IPS-18a (cell line): Measurements from ENCODE around the gene TMC8.
"Not testable (repeated sequence)": the region's sequence is repeated elsewhere in the genome, so short reads cannot be mapped to it uniquely, and the experiment has no call there.

ENCODE experiments used
- H3K27ac ChIP-seq: one replicate; pipeline ENCODE4 v1.5.1; 2013; ENCODE audit warnings: low read length
- H3K27me3 ChIP-seq: one replicate; pipeline ENCODE4 v1.6.1; 2013; ENCODE audit warnings: mild to moderate bottlenecking, low read length; ENCODE audit not compliant: control insufficient read depth, insufficient read depth
- H3K36me3 ChIP-seq: one replicate; pipeline ENCODE4 v1.6.1; 2013; ENCODE audit warnings: low read depth, low read length; ENCODE audit not compliant: control insufficient read depth
- H3K4me1 ChIP-seq: one replicate; pipeline ENCODE4 v1.6.1; 2013; ENCODE audit warnings: low read depth, low read length; ENCODE audit not compliant: control insufficient read depth
- H3K4me3 ChIP-seq: one replicate; pipeline ENCODE4 v1.5.1; 2013; ENCODE audit warnings: low read length
- H3K9ac ChIP-seq: one replicate; pipeline ENCODE4 v1.6.1; 2013; ENCODE audit warnings: mild to moderate bottlenecking, low read length, moderate library complexity
- H3K9me3 ChIP-seq: one replicate; pipeline ENCODE4 v1.6.1; 2013; ENCODE audit warnings: low read depth, low read length; ENCODE audit not compliant: control insufficient read depth

Gene TMC8

GRCh38 chr17:78159575-78160158 lies 29.1 kb downstream of the TMC8 start:
- Histone ChIP-seq H3K9ac (no peak overlapping the region), H3K4me3 (no peak overlapping the region), H3K27me3 (no peaks in the 10 kb centered on the region), H3K27ac (no peak overlapping the region), H3K4me1 (no peaks in the 10 kb centered on the region), H3K9me3 (no peaks in the 10 kb centered on the region), H3K36me3 (no peaks in the 10 kb centered on the region)

DNA sequence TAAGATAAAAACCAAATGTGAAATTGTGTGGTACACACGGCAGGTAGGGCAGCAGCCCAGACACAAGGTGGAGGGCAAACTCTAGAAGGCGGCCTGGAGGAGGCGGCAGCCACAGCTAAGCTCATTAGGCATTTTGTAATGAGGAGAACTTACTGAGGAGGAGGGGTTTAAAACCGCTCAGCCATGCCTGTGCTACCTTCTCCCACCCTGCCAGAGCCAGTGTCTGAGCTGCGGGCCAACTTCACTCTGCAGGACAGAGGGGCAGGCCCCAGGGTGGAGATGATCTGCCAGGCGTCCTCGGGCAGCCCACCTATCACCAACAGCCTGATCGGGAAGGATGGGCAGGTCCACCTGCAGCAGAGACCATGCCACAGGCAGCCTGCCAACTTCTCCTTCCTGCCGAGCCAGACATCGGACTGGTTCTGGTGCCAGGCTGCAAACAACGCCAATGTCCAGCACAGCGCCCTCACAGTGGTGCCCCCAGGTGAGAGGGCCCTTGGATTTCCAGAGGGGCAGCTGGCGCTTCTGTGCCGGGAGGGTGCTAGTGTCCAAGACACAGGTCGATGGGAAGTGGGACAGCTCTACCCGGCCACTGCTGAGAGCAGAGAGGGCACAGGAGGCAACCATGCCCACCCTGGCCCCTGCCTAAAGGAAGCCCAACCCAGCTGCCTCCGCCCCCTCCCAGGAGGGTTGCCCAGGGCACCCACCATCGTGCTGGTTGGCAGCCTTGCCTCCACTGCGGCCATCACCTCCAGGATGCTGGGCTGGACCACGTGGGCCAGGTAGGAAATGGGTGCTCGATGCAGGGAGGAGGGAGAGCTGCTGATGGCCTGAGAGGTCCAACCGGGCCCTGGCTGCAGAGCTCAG lies 33.5 kb downstream of the TMC8 start:
- no peaks in the 10 kb centered on the region for H3K27me3 ChIP-seq
- H3K4me1 ChIP-seq: no peaks in the 10 kb centered on the region
- H3K4me3 ChIP-seq: no peak overlapping the region
- no peaks in the 10 kb centered on the region for H3K9me3 ChIP-seq
- H3K27ac ChIP-seq: no peak overlapping the region
- H3K36me3 ChIP-seq: no peaks in the 10 kb centered on the region
- no peak overlapping the region for H3K9ac ChIP-seq

DNA sequence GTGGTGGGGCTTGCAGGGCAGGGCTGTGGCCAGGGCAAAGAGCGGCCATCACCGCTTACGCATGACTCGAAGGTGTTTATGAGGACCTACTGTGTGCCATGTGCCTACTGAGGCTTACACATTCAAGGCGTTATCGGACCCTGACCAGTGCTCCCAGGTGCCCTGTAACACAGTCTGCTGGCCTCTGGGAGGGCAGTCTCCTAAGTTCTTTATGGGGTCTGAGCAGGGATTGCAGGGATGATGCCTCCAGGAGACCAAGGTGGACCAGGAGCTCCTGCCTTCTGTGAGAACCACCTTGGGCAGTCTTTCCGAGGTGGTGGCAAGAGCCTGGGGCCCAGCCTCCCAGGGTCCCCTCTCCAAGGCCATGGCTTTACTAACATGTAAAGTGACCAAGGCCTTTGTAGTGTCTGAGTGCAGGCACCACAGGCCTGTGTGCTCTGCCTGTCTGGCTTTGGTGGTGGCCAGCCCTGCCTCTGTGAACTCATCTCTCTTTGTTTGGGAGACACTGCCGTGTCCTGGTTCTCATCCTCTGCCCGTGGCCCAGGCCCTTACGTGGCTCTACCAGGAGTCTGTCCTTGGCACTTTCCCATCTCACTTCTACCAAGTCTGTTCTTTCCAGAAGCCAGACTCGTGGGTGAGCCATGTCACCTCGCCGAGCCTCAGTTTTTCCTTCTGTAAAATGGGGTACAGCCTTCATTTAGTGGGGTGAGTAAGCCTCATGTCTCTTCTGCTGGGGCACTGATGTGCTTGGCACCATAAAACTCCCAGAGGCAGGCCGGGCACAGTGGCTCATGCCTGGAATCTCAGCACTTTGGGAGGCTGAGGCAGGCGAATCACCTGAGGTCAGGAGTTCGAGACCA lies 34.4 kb downstream of the TMC8 start:
- Histone ChIP-seq H3K9ac (no peak overlapping the region), H3K4me1 (no peaks in the 10 kb centered on the region), H3K27ac (no peak overlapping the region), H3K4me3 (no peak overlapping the region), H3K36me3 (no peaks in the 10 kb centered on the region), H3K27me3 (no peaks in the 10 kb centered on the region), H3K9me3 (no peaks in the 10 kb centered on the region)

DNA sequence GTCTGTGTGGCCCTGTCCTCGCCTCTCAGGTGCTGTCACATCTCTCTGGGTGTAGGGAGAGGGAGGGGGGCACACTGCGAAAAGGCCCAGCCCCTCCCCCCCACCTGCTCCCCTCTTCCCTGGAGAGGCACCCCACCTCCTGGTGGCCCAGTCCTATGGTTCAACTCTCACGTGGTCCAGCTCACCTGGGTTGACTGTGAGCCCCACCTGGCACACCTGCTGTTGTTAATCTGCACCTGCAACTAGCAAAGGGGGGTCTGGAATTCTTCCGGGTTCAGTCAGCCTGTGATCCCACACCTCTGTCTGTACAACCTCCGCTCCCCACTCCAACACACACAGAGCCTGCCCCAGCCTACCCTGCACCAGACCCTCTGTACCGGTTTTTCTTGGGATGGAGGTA lies 35.8 kb downstream of the TMC8 start:
- H3K27me3 ChIP-seq: no peaks in the 10 kb centered on the region
- H3K4me3 ChIP-seq: no peak overlapping the region
- H3K9me3 ChIP-seq: no peaks in the 10 kb centered on the region
- no peak overlapping the region for H3K9ac ChIP-seq
- H3K36me3 ChIP-seq: no peaks in the 10 kb centered on the region
- H3K27ac ChIP-seq: no peak overlapping the region
- no peaks in the 10 kb centered on the region for H3K4me1 ChIP-seq

DNA sequence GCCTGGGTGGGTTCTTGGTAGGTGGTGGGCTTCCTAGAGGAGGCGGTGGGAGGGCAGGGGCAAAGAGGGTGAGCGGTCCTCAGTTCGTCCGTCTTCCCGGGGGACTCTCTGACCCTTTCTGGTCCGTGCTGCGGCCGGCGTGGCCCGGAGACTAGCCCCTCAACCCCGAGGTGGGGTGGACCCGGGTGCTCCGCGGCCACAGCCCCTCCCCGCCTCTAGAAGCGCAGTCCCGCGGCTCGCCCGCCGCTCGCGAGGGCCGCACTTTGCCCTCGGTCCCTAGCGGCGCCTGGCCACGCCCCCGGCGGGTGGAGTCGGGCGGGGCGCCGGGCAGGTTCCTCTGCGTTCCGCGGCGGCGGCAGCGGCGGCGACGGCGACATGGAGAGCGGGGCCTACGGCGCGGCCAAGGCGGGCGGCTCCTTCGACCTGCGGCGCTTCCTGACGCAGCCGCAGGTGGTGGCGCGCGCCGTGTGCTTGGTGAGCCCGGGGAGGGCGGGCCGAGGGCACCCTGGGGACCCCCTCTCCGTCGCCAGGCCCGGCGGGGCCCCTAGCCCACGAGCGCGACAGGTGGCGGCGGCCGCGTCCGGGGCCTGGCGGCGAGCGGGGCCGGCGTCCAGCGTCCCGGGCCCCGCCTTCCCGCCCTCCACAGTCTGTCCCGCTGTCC lies 37.8 kb downstream of the TMC8 start, which contains the start of gene SYNGR2:
Gene SYNGR2 (plus strand): TSS at position 340 of the 661 bp plus-strand sequence. CDS start 36 bp downstream, at position 376.
- Histone ChIP-seq H3K4me3 (peak within 1 kb of the TSS; percentile 58), H3K27me3 (no peaks in the 10 kb centered on the region), H3K9me3 (no peaks in the 10 kb centered on the region), H3K9ac (no peak within 1 kb of the TSS), H3K4me1 (peaks cover 12% of the 10 kb centered on the region), H3K36me3 (peaks cover 4% of the 10 kb centered on the region), H3K27ac (no peak within 1 kb of the TSS)

DNA sequence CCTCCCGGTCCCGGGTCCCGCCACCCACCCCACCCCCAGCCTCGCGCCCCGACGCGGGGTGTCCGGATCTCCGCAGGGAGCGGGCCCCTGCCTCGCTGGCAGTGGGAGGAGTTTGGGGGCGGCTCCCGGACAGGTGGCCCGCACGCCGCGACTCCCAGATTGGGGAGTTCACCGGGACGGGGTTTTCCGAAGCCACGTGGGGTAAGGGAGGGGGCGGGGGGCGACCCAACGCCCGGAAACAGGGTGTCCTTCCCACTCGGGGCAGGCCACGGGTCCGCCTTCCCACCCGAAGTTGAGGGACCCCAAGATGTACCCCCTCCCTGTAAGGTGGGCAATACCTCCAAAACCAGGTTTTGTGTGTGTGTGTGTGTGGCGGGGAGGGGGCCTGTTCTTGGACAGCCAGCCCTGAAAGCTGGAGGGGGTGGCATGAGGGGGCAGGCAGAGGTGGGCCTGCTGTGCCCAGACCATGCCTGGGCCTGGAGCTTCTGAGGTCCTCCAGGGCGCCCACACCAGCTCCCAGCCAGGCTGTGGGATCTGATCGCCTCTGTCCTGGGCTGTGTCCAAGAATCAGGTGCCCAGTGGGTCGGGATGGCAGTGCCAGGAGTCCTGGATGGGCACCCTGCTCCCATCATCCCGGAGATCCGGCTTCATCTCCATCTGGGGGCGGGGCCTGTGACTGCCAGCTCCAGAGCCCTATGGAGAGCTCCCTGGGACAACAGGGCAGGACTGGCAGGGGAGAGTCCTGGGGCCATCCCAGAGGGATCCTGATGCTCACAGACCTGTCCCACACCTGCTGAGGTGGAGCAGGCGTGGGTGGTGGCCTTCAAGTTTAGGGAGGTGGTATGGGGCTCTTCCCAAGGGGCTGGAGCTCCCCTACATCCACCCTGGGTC lies 38.6 kb downstream of the TMC8 start:
- Histone ChIP-seq H3K9ac (no peak overlapping the region), H3K9me3 (no peaks in the 10 kb centered on the region), H3K4me1 (peaks cover 12% of the 10 kb centered on the region), H3K4me3 (peak overlapping the region; percentile 58), H3K27ac (no peak overlapping the region), H3K36me3 (peaks cover 8% of the 10 kb centered on the region), H3K27me3 (no peaks in the 10 kb centered on the region)

DNA sequence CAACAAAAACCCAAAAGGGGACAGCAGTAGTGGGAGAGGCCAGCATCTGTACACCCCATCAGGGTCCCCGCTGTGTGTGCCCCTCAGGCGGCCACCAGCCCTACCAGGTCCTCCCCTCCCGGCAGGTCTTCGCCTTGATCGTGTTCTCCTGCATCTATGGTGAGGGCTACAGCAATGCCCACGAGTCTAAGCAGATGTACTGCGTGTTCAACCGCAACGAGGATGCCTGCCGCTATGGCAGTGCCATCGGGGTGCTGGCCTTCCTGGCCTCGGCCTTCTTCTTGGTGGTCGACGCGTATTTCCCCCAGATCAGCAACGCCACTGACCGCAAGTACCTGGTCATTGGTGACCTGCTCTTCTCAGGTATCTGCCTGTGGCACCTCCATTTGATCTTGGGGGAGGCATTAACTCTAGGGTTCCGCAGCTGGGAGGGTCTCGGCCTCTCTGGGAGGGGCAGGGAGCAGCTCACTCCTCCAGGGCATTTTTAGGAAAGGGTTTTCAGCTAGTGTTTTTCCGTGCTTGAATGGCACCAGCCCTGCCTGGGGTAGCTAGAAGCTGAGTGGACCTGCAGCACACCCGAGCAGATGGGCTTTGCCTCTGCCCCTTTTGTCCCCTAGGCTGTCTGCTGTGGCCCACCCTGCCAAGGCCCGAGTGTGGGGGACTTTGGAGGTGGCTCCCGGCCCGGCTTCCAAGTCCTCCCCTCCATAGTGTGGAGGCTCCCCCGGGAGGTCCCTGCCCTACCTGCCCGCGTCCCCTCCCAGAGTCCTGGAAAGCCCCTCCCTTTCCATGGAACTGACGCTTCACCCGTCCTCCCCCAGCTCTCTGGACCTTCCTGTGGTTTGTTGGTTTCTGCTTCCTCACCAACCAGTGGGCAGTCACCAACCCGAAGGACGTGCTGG lies 40.4 kb downstream of the TMC8 start:
- H3K9me3 ChIP-seq: no peaks in the 10 kb centered on the region
- no peak overlapping the region for H3K9ac ChIP-seq
- no peak overlapping the region for H3K4me3 ChIP-seq
- H3K27me3 ChIP-seq: no peaks in the 10 kb centered on the region
- H3K4me1 ChIP-seq: peaks cover 12% of the 10 kb centered on the region
- H3K27ac ChIP-seq: no peak overlapping the region
- H3K36me3 ChIP-seq: peaks cover 22% of the 10 kb centered on the region

DNA sequence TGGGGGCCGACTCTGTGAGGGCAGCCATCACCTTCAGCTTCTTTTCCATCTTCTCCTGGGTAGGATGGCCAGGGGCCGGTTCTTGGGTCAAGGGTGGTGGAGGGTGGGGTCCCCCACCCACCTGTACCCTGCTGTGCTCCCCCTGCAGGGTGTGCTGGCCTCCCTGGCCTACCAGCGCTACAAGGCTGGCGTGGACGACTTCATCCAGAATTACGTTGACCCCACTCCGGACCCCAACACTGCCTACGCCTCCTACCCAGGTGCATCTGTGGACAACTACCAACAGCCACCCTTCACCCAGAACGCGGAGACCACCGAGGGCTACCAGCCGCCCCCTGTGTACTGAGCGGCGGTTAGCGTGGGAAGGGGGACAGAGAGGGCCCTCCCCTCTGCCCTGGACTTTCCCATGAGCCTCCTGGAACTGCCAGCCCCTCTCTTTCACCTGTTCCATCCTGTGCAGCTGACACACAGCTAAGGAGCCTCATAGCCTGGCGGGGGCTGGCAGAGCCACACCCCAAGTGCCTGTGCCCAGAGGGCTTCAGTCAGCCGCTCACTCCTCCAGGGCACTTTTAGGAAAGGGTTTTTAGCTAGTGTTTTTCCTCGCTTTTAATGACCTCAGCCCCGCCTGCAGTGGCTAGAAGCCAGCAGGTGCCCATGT lies 41.1 kb downstream of the TMC8 start:
- not testable (repeated sequence) for H3K9me3 ChIP-seq, H3K4me3 ChIP-seq, H3K9ac ChIP-seq, H3K27me3 ChIP-seq, H3K27ac ChIP-seq
- peaks cover 23% of the 10 kb centered on the region for H3K36me3 ChIP-seq
- peaks cover 12% of the 10 kb centered on the region for H3K4me1 ChIP-seq

DNA sequence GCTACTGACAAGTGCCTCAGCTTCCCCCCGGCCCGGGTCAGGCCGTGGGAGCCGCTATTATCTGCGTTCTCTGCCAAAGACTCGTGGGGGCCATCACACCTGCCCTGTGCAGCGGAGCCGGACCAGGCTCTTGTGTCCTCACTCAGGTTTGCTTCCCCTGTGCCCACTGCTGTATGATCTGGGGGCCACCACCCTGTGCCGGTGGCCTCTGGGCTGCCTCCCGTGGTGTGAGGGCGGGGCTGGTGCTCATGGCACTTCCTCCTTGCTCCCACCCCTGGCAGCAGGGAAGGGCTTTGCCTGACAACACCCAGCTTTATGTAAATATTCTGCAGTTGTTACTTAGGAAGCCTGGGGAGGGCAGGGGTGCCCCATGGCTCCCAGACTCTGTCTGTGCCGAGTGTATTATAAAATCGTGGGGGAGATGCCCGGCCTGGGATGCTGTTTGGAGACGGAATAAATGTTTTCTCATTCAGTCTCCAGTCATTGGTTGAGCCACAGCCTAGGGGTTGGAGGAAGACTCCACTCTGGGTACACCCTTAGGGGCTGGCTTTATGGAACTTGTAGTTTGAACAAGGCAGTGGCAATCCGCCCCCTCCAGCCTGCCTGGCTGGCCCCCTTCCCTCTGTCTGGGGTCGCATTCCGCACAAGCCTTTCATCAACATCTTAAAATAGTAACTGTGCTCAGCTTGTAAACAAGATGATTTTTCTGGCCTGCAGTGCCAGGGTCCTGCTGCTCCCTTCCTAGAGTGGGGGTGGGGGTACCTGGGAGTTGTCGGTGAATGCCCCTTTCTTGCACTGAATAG lies 41.9 kb downstream of the TMC8 start:
- Histone ChIP-seq H3K4me1 (peaks cover 12% of the 10 kb centered on the region), H3K4me3 (no peak overlapping the region), H3K27me3 (no peaks in the 10 kb centered on the region), H3K9ac (no peak overlapping the region), H3K9me3 (no peaks in the 10 kb centered on the region), H3K27ac (no peak overlapping the region), H3K36me3 (peaks cover 23% of the 10 kb centered on the region)
